GM19455 (cell line): ENCODE measurements around the gene MPHOSPH8.

Experiments
- ATAC-seq: cut with Tn5 transposase; IDR thresholded peaks from one replicate; pipeline ENCODE4 v1.9.1; 2021; ENCODE audit not compliant: unreplicated experiment

Gene MPHOSPH8, protein sequence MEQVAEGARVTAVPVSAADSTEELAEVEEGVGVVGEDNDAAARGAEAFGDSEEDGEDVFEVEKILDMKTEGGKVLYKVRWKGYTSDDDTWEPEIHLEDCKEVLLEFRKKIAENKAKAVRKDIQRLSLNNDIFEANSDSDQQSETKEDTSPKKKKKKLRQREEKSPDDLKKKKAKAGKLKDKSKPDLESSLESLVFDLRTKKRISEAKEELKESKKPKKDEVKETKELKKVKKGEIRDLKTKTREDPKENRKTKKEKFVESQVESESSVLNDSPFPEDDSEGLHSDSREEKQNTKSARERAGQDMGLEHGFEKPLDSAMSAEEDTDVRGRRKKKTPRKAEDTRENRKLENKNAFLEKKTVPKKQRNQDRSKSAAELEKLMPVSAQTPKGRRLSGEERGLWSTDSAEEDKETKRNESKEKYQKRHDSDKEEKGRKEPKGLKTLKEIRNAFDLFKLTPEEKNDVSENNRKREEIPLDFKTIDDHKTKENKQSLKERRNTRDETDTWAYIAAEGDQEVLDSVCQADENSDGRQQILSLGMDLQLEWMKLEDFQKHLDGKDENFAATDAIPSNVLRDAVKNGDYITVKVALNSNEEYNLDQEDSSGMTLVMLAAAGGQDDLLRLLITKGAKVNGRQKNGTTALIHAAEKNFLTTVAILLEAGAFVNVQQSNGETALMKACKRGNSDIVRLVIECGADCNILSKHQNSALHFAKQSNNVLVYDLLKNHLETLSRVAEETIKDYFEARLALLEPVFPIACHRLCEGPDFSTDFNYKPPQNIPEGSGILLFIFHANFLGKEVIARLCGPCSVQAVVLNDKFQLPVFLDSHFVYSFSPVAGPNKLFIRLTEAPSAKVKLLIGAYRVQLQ

DNA sequence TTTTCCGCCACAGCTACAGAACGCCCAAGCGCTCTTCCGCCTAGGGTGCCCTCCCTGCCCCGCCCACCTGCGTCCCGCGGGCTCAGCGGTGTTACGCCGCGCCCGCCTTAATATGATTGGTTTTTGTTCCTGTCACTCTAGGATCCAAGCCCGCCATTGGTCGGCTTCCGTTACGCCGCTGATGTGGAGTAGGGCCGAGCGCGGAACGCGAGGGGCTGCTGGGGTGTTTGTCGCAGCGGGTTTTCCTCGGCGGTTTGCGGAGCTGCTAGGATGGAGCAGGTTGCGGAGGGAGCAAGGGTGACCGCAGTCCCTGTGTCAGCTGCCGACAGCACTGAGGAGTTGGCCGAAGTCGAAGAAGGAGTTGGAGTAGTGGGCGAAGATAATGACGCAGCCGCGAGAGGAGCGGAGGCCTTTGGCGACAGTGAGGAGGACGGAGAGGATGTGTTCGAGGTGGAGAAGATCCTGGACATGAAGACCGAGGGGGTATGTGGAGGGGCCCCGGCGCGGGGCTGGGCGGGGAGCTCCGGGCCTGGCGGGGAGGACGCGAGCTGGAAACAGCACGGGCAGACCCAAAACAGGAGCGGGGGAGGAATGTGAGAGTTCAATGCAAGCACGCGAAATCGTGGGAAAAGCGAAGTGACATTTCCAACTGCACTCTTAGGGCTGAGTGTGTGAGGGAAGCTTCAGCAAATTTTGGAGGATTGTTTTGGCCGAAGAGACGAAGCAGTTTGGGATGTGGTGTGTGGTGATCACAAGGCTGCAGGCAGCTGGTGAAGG lies at the start of gene MPHOSPH8:
Gene MPHOSPH8, plus strand, starts transcription at position 181 of the 777 bp plus-strand sequence. Its CDS starts 90 bp downstream, at position 271.
- ATAC-seq = peak; percentile 98

DNA sequence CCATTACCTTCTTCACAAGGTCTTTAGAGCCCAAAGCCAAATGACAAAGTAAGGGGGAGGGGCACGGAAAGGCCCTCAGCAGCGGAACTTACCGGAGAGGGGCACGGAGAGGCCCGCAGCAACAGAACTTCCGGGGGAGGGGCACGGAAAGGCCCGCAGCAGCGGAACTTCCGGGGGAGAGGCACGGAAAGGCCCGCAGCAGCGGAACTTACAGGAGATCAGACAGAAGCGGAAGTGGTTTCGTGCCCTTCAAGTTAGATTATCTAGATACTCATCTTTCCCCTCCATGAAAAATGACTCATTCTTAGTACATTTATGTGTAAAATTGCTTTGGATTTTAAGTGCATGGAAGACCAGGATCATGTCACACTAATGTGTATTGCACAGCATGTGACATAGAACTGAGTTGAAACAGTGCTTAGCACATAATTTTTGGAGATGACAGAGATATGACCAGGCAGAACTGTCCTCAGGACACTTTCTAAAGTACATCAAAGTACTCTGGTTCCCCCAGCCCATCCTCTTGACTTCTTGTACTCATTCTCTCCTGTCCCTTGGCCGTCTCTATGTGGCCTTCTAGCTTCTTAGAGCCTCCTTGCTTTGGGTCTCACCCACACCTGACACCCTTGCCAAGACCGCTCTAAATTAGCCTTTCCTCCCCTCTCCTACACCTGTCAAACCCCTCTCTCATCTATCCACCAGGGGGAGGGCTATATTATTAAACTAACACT lies 46.4 kb upstream of the MPHOSPH8 start:
- peak; percentile 64 for ATAC-seq

DNA sequence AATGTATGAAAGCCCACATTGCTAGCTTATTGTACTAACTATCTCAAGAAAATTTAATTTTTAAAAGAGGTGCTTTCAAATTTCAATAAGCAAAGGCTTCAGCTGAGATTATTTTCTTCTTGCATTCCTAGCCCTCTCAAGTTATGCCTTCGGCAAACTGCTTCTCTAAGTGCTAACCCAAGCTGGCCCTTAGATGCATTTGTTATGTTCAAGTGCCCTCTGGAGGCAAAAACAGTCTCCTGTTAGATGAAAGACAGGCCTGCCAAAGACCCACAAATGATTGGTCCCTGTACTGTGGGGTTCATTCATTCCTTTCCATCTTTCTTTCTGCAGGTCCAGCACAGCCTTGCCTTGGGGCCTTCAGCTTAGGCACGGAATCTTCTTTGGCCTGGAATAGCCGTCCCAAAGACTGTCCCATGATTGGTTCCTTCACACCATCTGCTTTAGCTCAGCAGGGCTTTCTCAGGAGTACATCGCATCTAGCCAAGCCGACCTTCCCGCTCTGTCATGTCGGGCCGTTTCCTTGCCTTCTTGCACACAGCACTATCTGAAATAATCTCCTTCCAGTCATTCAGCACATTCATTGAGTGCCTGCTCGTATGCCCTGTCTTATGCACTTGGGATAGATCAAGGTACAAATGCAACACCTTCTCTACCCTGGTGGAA lies 45.7 kb upstream of the MPHOSPH8 start:
- ATAC-seq = peak; percentile 80

DNA sequence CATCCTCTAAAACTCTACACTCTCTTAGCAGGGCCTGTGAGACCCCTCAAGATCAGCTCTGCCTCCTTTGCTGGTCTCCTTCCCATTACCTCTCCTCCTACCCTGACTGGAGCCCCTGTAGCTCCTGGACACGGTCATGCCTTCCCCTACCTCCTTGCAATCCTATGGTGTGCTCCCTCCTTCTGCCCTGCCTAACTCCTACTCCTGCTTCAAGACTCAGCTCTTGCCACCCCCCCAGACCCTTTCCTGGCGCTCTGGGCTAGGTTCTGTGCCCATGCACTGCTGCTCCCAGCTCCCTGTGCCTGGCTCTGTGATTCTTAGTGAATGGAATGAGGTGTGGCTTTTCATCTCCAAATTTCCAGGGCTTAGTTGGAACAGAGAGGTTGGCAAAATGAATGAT lies 44.1 kb upstream of the MPHOSPH8 start:
- ATAC-seq = no peak

DNA sequence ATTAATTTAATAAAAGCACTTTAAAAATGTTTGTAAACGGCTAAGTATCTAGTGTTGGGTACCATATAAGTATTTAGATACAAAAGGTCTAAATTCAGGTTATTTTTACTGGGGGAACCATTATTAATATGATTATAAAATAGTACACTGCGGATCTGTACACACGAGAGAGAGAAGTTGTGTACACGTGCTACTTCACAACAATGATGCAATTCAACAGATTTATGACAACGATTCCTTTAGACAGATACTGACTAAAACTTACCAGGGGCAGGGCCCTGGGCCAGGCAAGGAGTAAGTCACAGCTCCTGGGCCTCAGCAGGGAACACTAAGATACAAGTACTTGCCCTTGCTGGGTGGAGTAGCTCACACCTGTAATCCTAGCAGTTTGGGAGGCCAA lies 43.0 kb upstream of the MPHOSPH8 start:
- ATAC-seq = no peak

DNA sequence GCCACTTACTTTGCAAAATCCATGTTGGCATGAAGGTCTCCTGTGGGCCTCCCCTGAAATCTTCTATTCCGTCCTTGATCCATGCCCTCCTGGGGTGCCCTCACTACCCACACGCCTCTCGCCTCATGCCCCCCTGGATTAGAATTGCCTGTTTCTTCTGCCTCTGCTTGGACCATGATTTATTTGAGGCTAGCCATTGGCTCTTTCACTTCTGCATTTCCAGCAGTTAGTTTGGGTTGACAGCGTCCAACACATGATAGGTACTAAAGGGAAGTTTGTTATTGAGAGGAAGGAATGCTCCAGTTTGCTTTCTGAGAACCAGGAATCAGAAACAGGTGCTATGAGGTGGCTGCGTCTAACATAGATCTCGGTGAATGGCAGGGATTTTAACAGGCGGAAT lies 41.6 kb upstream of the MPHOSPH8 start:
- ATAC-seq = no peak

DNA sequence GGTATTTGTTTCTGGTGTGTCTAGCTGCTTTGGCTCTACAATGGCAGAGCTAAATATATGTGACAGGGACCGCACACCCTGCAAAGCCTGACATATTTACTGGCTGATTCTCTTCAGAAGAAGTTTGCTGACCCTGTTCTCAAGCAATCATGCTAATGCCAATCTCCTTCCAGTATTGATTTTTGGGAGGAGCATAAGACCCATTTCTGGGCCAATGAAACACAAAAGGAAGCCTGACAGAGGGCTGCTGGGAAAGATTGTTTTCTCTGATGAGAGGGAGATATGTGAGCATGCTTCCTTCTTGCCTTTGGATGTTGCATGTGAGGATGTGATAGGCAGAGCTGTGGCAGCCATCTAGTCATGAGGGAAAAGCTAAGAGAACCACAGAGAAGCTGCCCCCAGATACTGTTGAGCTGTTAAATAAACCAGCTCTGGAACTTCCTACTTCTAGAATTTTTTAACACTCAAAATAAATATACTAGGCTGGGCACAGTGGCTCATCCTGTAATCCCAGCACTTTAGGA lies 40.7 kb upstream of the MPHOSPH8 start:
- no peak for ATAC-seq

DNA sequence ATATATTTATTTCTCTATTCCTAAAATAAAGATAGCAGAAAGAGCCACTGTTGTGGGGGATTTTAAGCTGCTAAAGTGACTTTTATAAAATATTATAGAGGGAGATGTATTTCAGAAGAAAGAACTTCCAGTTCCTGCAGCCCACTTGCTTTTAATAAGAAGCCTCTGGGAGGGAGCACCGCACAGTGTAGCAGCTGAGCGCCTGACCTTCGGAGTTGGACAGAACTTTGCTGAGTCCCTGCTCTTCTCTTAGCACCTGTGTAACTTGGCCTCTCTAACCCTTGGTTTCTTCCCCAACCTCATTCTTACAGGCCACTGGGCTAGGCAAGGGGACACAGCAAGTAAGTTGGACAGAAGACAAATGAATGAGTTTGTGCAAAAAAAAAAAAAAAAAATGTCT lies 37.4 kb upstream of the MPHOSPH8 start:
- no peak for ATAC-seq

DNA sequence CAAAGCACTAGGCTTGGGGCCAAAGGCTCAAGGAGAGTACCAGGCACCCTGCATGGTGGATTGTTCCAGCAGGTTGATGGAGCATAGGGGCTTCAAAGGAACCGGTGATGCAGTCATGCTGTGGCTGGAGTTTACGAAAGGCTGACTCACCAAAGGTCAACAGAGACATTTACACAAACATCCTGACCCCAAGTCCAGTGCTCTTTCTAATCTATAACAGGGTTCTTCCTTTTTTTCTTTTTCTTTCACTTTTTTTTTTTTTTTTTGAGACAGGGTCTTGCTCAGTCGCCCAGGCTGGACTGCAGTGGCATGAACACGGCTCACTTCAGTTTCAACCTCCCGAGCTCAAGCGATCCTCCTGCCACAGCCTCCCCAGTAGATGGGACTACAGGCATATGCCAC lies 36.5 kb upstream of the MPHOSPH8 start:
- no peak for ATAC-seq

DNA sequence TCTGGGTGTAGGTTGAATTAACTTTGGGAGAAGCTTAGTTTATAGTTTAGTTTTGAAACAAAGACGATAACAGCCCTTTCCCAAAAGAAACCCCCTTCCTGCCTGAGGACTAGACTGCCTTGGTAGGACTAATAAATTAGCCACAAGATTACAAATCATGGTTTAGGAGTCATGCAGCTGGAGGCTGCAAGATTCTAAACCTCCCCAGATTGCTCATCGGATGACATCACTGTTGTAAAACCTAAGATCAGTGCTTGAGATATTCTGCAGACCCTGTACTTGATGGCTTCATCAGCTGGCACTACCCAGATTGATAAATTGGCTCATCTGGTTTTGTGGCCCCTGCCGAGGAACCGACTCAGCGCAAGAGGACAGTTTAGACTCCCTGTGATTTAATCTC lies 35.9 kb upstream of the MPHOSPH8 start:
- no peak for ATAC-seq

DNA sequence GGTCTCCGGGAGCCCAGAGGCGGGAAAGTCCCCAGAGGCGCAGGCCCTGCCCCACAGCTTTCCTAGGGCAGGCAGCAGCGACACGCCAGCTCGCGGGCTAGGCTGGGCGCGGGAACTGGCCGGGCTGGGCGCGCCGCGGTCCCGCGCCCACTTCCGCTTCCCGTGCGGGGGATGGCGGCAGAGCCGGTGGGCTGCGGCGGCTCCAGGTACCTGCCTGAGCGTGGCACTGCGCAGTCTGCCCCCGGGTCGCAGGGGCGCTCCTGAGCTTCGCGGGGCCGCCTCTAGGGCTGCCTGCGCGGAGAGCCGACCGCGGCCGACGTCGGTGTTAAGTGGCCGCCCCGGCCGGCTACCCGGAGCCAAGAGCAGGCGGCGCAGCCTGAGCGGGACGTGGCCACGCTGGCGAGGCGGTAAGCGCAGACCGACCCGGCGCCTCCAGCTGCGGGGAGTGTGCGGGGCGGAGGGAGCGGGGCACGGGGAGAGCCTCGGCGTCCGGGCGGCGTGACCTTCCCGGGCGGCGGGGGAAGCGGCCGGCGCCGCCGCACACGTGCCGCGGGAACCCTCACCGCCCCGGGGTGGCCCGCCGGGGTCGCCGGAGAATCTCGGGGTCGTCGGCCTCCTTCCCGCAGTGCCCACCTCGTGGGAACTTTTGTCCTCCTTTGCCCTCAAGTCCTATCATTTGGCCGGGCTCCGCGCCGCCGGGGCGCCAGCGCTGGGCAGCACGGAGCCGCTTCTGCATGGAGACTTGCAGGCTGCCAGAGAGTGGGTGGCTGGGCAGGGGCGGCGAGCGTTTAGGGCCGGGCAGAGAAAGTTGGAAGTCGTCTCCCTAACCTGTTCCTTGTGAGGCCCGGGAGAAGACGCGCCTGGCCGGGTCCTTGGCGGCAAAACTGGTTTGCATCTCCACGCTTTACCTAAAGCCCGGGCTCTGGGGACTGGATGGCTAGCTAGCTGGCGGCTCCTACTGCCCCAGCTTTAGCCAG lies 31.4 kb upstream of the MPHOSPH8 start:
- peak; percentile 83 for ATAC-seq

DNA sequence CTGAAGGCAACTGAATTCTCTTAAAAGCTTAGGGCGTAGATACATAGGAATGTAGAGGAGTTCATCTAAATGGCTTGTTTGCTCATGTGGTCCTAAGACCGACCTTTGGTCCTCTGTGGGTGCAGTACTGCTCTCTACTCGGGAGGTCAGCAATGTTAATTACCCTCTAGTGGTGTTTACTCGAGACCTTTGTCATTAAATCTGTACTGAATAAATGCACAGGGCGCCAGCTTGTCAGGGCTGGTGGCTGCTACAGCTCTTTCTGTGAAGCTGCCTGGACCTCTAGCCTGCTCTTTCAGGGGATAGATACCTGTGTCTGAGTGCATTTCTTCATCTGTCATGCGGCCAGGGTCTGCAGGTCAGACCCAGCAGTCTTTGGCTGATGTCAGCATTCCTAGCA lies 29.2 kb upstream of the MPHOSPH8 start:
- ATAC-seq = no peak

DNA sequence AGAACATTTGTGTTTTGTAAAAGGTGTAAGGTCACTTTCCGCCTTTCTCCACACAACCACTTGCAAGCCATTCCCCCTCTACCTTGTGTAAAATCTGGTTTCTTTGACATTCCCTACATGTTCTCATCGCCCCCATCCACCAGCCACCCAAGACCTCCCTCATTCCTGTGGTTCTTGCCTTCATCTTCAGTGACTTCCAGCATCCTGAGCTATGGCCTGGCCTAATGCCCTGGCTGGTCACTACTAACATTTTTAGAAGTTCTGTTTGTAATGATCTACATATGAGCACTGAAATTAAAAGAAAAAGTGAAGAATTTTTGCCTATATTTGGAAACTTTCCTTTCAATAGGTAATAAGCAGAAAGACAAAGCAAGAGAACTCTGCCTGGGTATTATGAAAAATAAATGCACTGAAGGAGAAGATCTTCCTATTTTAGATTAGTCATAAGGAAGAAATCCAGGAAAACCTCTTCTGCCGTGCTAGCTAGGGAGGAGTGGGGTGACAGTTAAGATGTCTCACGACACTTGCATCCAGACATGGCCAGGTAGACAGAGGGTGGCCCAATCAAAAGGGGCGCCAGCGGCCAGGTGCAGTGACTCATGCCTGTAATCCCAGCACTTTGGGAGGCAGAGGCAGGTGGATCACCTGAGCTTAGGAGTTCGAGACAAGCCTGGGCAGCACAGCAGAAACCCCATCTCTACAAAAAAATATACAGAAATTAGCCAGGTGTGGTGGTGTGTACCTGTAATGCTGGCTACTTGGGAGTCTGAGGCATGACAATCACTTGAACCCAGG lies 28.1 kb upstream of the MPHOSPH8 start:
- ATAC-seq = no peak

DNA sequence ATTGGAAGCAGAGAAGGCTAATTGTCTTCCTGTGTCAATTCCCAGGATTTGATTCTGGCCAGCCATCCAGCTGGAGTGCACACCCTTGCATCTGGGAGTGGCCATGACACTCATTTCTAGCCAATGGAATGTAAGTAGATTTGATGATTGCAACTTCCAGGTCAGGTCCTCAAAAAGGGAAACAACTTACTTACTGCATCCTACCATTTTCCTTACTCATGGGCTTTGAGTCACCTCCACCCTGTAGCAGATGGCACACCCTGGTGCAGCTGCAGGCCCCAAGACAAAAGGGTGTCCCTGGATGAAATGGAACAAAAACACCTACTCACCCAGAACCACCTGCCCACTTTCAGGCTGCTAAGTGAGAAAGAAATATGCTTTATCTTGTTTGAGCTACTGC lies 27.3 kb upstream of the MPHOSPH8 start:
- no peak for ATAC-seq

DNA sequence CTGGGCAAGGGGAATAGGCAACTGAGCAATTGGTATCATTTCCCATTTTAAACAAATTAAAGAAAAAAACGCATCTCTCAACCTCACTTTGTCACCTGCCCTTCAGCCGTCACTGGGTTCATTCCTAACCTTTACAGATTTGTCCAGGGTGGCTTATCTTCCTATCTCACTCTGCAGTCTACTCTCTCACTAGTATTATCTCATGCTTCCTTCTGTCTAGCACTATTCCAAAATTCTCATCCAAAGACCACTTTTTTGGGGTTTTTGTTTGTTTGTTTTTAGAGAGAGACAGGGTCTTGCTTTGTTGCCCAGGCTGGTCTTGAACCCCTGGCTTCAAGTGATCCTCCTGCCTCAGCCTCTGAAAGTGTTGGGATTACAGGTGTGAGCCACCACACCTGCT lies 26.7 kb upstream of the MPHOSPH8 start:
- no peak for ATAC-seq

DNA sequence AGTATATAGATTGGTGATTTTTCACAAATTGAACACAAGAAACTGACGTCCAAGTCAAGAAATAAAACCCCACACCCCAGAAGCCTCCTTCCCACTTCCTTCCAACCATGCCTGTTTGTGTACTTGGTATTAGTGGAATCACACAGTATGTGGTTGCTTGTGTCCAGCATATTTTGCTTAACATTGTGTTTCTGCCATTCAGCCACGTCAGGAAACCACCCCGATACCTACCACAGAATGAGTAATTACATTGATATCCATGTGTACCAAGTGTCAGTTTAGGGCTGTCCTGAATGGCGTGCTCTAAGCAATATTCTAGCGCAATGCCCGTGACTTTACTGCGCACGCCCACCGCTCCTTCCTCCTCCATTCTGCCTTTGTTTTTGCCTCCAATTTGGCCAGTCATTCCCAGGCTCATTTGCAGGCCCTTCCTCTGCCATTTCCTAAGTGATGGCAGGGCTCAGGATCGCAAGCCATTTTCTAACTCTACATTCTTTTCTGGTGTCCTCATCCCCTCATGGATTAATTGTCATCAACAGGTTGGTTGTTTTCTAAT lies 25.9 kb upstream of the MPHOSPH8 start:
- no peak for ATAC-seq

DNA sequence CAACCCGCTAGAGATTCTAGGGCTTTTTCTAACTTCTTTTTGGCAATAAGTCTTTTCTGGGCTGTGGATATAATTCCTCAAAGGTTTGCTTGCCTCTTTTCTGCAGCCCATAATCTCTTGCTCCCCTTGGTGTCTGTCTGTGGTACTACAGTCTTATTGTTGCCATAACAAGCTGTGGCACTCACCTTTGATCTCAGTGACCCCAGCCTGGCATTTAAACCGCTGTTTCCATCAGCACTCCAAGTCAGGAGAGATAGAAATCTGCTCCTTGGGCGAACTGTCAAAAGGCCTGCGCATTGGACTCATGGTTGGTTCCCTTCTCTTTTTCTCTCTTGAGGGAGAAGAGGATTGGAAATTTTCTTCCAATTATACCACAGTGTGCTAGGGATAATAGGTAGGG lies 14.5 kb upstream of the MPHOSPH8 start:
- no peak for ATAC-seq

DNA sequence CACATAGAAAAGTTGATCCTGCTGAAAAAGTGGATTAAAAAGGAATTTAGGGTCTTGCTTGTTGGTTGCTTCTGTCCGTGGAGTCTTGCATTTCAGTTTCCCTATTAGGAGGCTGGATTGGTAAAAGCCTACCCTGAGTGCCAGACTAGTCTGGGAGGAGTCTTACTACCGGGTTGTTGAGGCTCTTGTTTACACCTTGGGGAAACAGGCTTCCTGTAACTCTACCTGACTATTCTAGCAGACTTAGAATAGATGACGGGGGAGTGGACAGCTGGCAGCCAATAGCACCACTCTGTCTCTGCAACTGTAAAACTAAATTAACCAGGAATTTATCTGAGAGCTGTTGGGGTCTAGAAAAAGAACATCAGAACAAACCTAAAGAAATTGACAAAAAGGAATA lies 11.3 kb upstream of the MPHOSPH8 start:
- no peak for ATAC-seq
